K562 (cell line): ENCODE data around the gene BCAS1. TPM values are rescaled to one million over a fixed set of nuclear protein-coding genes. Genes with fewer than 3 reads are reported as not detected.

ENCODE experiments used
- ATAC-seq: fragments of 200-7000 bp; cut with Tn5 transposase; 3 replicates; pipeline ENCODE4 v1.9.1; 2020; ENCODE audit warnings: moderate library complexity
- BruUV-seq: library from RNA; stranded (reverse); fragments of 400-500 nt; replicated peaks from 2 replicates; lab custom pipeline; 2021; lab: Mats Ljungman, UMichigan
- CTCF ChIA-PET: fragments of 300-600 bp; formaldehyde crosslinking; extraction: SDS; loops from one replicate; lab custom pipeline; 2021; ENCODE audit warnings: low intra/inter-chr PET ratio; lab: Yijun Ruan, JAX
- POLR2A ChIA-PET: fragments of 300-600, 350-650 bp; sonication (Branson Sonifier 250); formaldehyde crosslinking; extraction: SDS; loops from one replicate; lab custom pipeline; 2021; ENCODE audit warnings: antibody characterized with exemption, inconsistent platforms; lab: Yijun Ruan, JAX
- DNase-seq, 4 experiments: peaks; one replicate each; pipeline versions ENCODE4 v3.0.0 to v3.0.0-alpha.2; 2011 to 2018; ENCODE audit warnings: low spot score in 3 of 4, mixed read lengths in 3 of 4; ENCODE audit errors: extremely low read depth in 1 of 4
- FAIRE-seq: peaks from 2 replicates; lab custom pipeline; 2011; peaks lifted over from hg19 to GRCh38; lab: Jason Lieb, UNC
- H2AFZ ChIP-seq: 2 replicates; pipeline ENCODE4 v1.6.0; 2011; ENCODE audit warnings: low read depth, low read length, control low read depth, inconsistent platforms
- H3K27ac ChIP-seq: fragments of 200-600 bp; 3 replicates; pipeline ENCODE4 v1.8.0; 2011; ENCODE audit warnings: low read depth, mild to moderate bottlenecking, control low read depth, inconsistent platforms, low read length, moderate library complexity, mixed read lengths; ENCODE audit errors: extremely low read depth
- H3K27me3 ChIP-seq, 2 experiments: fragments of 300-600 bp in 1 of 2; 2 replicates in 1 of 2; 3 replicates in 1 of 2; pipeline versions ENCODE4 v1.6.0 to v1.8.0; 2011; ENCODE audit warnings: inconsistent platforms in 2 of 2, low read length in 2 of 2, mild to moderate bottlenecking in 1 of 2, mixed read lengths in 1 of 2, moderate library complexity in 1 of 2; ENCODE audit not compliant: control insufficient read depth in 2 of 2, insufficient read depth in 2 of 2
- H3K36me3 ChIP-seq: fragments of 300-600 bp; 3 replicates; pipeline ENCODE4 v1.8.0; 2011; ENCODE audit warnings: mild to moderate bottlenecking, low read length, inconsistent platforms; ENCODE audit not compliant: control insufficient read depth, insufficient read depth
- H3K4me1 ChIP-seq, 2 experiments: fragments of 200-600 bp in 1 of 2; replicated peaks in 1 of 2; 2 replicates in 1 of 2; 3 replicates in 1 of 2; pipeline versions ENCODE4 v1.5.1 to v1.8.0; 2011; ENCODE audit warnings: inconsistent platforms in 2 of 2, low read length in 2 of 2, mild to moderate bottlenecking in 1 of 2, mixed read lengths in 1 of 2, moderate library complexity in 1 of 2; ENCODE audit not compliant: control insufficient read depth in 2 of 2, insufficient read depth in 2 of 2
- H3K4me2 ChIP-seq: 2 replicates; pipeline ENCODE4 v1.6.1; 2011; ENCODE audit warnings: low read length, control low read depth, inconsistent platforms, mixed read lengths; ENCODE audit not compliant: insufficient read depth
- H3K4me3 ChIP-seq: fragments of 200-600 bp; sonication (generic), shearing (Covaris generic); 2 replicates; pipeline ENCODE4 v1.5.1; 2016; ENCODE audit warnings: control low read depth, inconsistent platforms
- H3K79me2 ChIP-seq: fragments of 200-600 bp; 3 replicates; pipeline ENCODE4 v1.8.0; 2011; ENCODE audit warnings: low read length, inconsistent platforms; ENCODE audit not compliant: control insufficient read depth, insufficient read depth
- H3K9ac ChIP-seq, 2 experiments: 2 replicates each; pipeline versions ENCODE4 v1.6.0 to v1.6.1; 2011; ENCODE audit warnings: low read depth in 2 of 2, low read length in 2 of 2, control low read depth in 1 of 2, inconsistent platforms in 1 of 2, mild to moderate bottlenecking in 1 of 2, mixed read lengths in 1 of 2; ENCODE audit not compliant: insufficient read depth in 1 of 2
- H3K9me1 ChIP-seq: one replicate; pipeline ENCODE4 v1.6.0; 2011; ENCODE audit warnings: inconsistent platforms, mild to moderate bottlenecking, low read length, moderate library complexity; ENCODE audit not compliant: control insufficient read depth, insufficient read depth
- H3K9me3 ChIP-seq: replicated peaks from 2 replicates; pipeline ENCODE4 v1.5.1; 2011; ENCODE audit warnings: low read depth, low read length, inconsistent platforms; ENCODE audit not compliant: control insufficient read depth, insufficient read depth
- H4K20me1 ChIP-seq: replicated peaks from 2 replicates; pipeline ENCODE4 v1.6.1; 2011; ENCODE audit warnings: low read length, inconsistent platforms, mixed read lengths; ENCODE audit not compliant: control insufficient read depth, insufficient read depth
- ADNP ChIP-seq: fragments of 200-800 bp; sonication (Bioruptor generic); IDR thresholded peaks from 2 replicates; pipeline ENCODE4 v1.6.1; 2016; ENCODE audit warnings: missing genetic modification characterization, missing compliant biosample characterization
- ARNT ChIP-seq, 2 experiments: fragments of 450-650 bp; IDR thresholded peaks; 2 replicates each; pipeline ENCODE4 v1.6.1; 2016; ENCODE audit warnings: mild to moderate bottlenecking in 1 of 2
- BCOR ChIP-seq: fragments of 450-650 bp; IDR thresholded peaks from 2 replicates; pipeline ENCODE4 v1.6.1; 2016
- CBFA2T2 ChIP-seq: fragments of 450-650 bp; conservative IDR thresholded peaks from 2 replicates; pipeline ENCODE4 v1.6.1; 2017; ENCODE audit warnings: mild to moderate bottlenecking
- CBFA2T3 ChIP-seq: fragments of 450-650 bp; IDR thresholded peaks from 2 replicates; pipeline ENCODE4 v1.6.1; 2017
- CBX3 ChIP-seq, 2 experiments: IDR thresholded peaks; 1 replicate in 1 of 2; 2 replicates in 1 of 2; pipeline ENCODE4 v1.6.1; 2012; ENCODE audit warnings: inconsistent platforms in 2 of 2, low read length in 2 of 2, borderline replicate concordance in 1 of 2, control low read depth in 1 of 2
- CHD4 ChIP-seq: fragments of 200-600 bp; sonication (generic); IDR thresholded peaks from 3 replicates; pipeline ENCODE4 v1.6.1; 2012; ENCODE audit warnings: low read depth, mild to moderate bottlenecking, mixed read lengths, low read length, inconsistent platforms; ENCODE audit not compliant: insufficient read depth, insufficient replicate concordance, poor library complexity, severe bottlenecking
- DNMT1 ChIP-seq: fragments of 450-650 bp; IDR thresholded peaks from 2 replicates; pipeline ENCODE4 v1.6.1; 2016; ENCODE audit warnings: antibody characterized with exemption, mild to moderate bottlenecking
- KDM1A ChIP-seq, 2 experiments: fragments of 450-650 bp; IDR thresholded peaks; 2 replicates each; pipeline ENCODE4 v1.6.1; 2016; ENCODE audit warnings: mild to moderate bottlenecking in 2 of 2
- RBM25 ChIP-seq: fragments of 200-400 bp; formaldehyde crosslinking; IDR thresholded peaks from 2 replicates; pipeline ENCODE4 v1.6.1; 2018; ENCODE audit warnings: low read length, low read depth, moderate library complexity; ENCODE audit not compliant: severe bottlenecking
- RCOR1 ChIP-seq, 2 experiments: IDR thresholded peaks; 2 replicates each; pipeline ENCODE4 v1.6.1; 2012; ENCODE audit warnings: low read depth in 2 of 2, low read length in 2 of 2, borderline replicate concordance in 1 of 2, improper control_type of control experiment in 1 of 2
- TAF15 ChIP-seq: fragments of 200-400 bp; formaldehyde crosslinking; IDR thresholded peaks from 2 replicates; pipeline ENCODE4 v1.6.1; 2017; ENCODE audit warnings: mild to moderate bottlenecking, low read depth, low read length, moderate library complexity
- TAL1 ChIP-seq: fragments of 450-650 bp; IDR thresholded peaks from 2 replicates; pipeline ENCODE4 v1.6.1; 2016; ENCODE audit warnings: mild to moderate bottlenecking
- TEAD4 ChIP-seq, 2 experiments: sonication (generic) in 1 of 2; formaldehyde crosslinking in 1 of 2; IDR thresholded peaks; 2 replicates each; pipeline versions ENCODE4 v1.6.1 to v1.8.0; 2012 to 2022; ENCODE audit warnings: borderline replicate concordance in 1 of 2, inconsistent platforms in 1 of 2, low read length in 1 of 2, mild to moderate bottlenecking in 1 of 2, missing genetic modification reagents in 1 of 2
- WHSC1 ChIP-seq: IDR thresholded peaks from one replicate; pipeline ENCODE4 v1.6.1; 2012; ENCODE audit warnings: low read length, control low read depth, inconsistent platforms
- ZFP36 ChIP-seq: fragments of 150-350 bp; IDR thresholded peaks from 2 replicates; pipeline ENCODE4 v1.6.1; 2018; ENCODE audit warnings: low read length, low read depth; ENCODE audit not compliant: partially characterized antibody
- WGBS: fragments of 100-300 bp; shearing (Covaris generic); methylation state at CpG from one replicate; pipeline ENCODE4 v1.1.6; 2016; ENCODE audit warnings: low coverage, mixed read lengths; ENCODE audit not compliant: insufficient coverage; ENCODE audit errors: missing lambda C conversion rate; 5-methylcytosine and 5-hydroxymethylcytosine counted together
- in situ Hi-C: fragments of 300-500 bp; cut with MboI; formaldehyde crosslinking; loops from 4 replicates; pipeline ENCODE4 v1.15.0; 2018; ENCODE audit warnings: inconsistent platforms, mixed read lengths
- intact Hi-C: fragments of 100-400 bp; cut with micrococcal nuclease; formaldehyde crosslinking; loops from 2 replicates; pipeline ENCODE4 v1.14.2; 2022
- polyA plus RNA-seq, 8 experiments: library from polyadenylated mRNA; depleted of rRNA in 4 of 8; stranded (reverse) in 5 of 8; unstranded in 3 of 8; fragments of >200 nt; fragmentation: Nextera tagmentation in 2 of 8; fragmentation: Illumina TruSeq in 1 of 8; extraction: Ambion mirVana in 2 of 8; extraction: Trizol in 1 of 8; gene quantifications; 2 replicates each; pipeline versions ENCODE4 v1.2.1 to v1.2.3, GENCODE V29; 2011 to 2014; ENCODE audit warnings: inconsistent platforms in 1 of 8, missing spikeins in 1 of 8
- total RNA-seq, 7 experiments: library from RNA; depleted of rRNA in 6 of 7; stranded (reverse); fragments of >200 nt in 6 of 7; fragmentation: Illumina TruSeq in 2 of 7; extraction: Trizol in 2 of 7; gene quantifications; 2 replicates each; pipeline versions ENCODE4 v1.2.1 to v1.2.3, GENCODE V29; 2011 to 2021; ENCODE audit warnings: low replicate concordance in 1 of 7
- TF ChIP-seq, protein P1 (sequence below), 3 experiments: fragments of 200-800 bp in 1 of 3; fragments of 250-450 bp in 1 of 3; fragments of 450-650 bp in 1 of 3; sonication (Bioruptor Pico) in 1 of 3; sonication (Bioruptor generic) in 1 of 3; formaldehyde crosslinking in 1 of 3; IDR thresholded peaks; 2 replicates each; pipeline versions ENCODE4 v1.6.1 to v1.8.0; 2016 to 2022; ENCODE audit warnings: mild to moderate bottlenecking in 2 of 3, missing genetic modification characterization in 2 of 3, missing compliant biosample characterization in 1 of 3, moderate library complexity in 1 of 3

Gene BCAS1
- total and polyA plus RNA-seq, 9 of the 15 experiments (the other 6 are each of a cell fraction or from before 2014, with no cell fraction given): 0.18 to 2.3 (median 0.93) TPM

DNA sequence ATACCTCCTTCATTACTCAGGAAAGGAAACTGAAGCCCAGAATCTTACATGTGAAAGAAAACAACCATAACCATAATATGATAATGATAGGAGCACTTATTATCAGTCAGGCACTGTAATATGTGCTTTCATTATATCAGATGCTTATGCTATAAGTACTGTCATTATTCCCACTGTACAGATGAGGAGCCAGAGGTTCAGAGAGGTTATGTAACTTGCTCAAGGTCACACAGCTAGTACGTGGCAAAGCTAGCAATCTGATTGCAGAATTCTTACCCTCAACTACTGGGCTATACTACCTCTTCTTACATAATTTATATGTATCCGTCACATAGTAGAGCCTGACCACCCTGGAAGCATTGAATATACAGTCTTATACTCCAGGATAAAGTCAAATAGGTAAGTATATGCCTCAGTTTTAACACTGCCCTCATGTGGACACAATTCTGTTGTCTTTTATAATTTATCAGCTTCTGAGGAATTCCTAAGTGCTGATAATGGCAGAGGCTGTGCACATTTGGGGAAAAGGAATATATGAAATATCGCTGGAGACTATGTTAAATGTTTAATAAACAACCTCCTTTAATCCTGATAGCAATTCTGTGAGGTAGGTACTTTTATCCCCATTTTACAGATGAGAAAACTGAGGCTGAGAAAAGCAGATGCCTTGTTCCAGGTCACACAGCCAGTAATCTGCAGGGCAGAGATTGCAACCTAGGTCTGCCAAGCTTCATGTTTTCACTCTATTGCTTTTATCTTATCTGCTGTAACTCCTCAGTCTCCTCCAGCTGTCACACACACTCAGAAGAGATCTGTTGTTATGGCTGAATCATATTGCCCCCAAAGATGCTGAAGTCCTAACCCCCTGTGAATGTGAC lies 13.4 kb downstream of the BCAS1 start:
- POLR2A ChIA-PET: interaction anchor here (1.5 kb wide), 1 partner anchor 10 kb away, joined by 3 read pairs; no protein-coding TSS in a partner anchor
- CTCF ChIA-PET: interaction anchor here (0.6 to 0.7 kb wide), 2 partner anchors 162 to 443 kb away, joined by 3 read pairs; no protein-coding TSS in a partner anchor
- 32% methylated on average over 3 of the region's 3 CpGs for WGBS
- no peaks in the 10 kb centered on the region for H3K36me3 ChIP-seq
- H3K9me3 ChIP-seq: no peaks in the 10 kb centered on the region; the same call in 1 of the 2 replicates
- no peak overlapping the region for H3K27ac ChIP-seq
- H3K4me3 ChIP-seq: no peak overlapping the region
- no peak for ATAC-seq
- H3K27me3 ChIP-seq: no peaks in the 10 kb centered on the region
- H4K20me1 ChIP-seq: no peaks in the 10 kb centered on the region
- FAIRE-seq: no peak
- H2AFZ ChIP-seq: no peak overlapping the region
- no peak overlapping the region for H3K9ac ChIP-seq
- H3K4me1 ChIP-seq: peaks cover 2% of the 10 kb centered on the region in 2 experiments; a peak in 1 of 5 replicates
- DNase-seq: no peak
- BruUV-seq: no TSS peak
- in situ Hi-C loops: no loop called here
- TF ChIP-seq KDM1A (IDR thresholded peaks at IDR 0.05) (peak; percentile 50 to 60; a peak in 3 of 4 replicates), CBFA2T2 (peak; percentile 42), WHSC1 (no peak), RCOR1 (IDR thresholded peaks at IDR 0.05; ENCODE audit: borderline replicate concordance in 1 of 2, low read depth in 2 of 2, low read length in 2 of 2) (peak in 1 of 2 experiments; percentile 60; a peak in 1 of 4 replicates), CBX3 (IDR thresholded peaks at IDR 0.05; ENCODE audit: borderline replicate concordance in 1 of 2, low read length in 2 of 2) (0 out of 3 replicates have a peak, but pooled peaks of 1 of the 2 experiments have one; percentile 35), BCOR (peak; percentile 69), ADNP (tag) (peak; percentile 89), CHD4 (peak; percentile 33), ZFP36 (peak; percentile 37), CBFA2T3 (peak; percentile 58), TEAD4 (IDR thresholded peaks at IDR 0.05; ENCODE audit: low read length) (peak; percentile 16; the same call in 1 of the 2 replicates), TEAD4 (CRISPR knock-in tag; IDR thresholded peaks at IDR 0.05; ENCODE audit: borderline replicate concordance) (no peak), ARNT (IDR thresholded peaks at IDR 0.05) (no peak), TAL1 (peak; percentile 13; the same call in 1 of the 2 replicates), RBM25 (peak; percentile 94), DNMT1 (no peak), TAF15 (no peak)
- TF ChIP-seq, protein P1, sequence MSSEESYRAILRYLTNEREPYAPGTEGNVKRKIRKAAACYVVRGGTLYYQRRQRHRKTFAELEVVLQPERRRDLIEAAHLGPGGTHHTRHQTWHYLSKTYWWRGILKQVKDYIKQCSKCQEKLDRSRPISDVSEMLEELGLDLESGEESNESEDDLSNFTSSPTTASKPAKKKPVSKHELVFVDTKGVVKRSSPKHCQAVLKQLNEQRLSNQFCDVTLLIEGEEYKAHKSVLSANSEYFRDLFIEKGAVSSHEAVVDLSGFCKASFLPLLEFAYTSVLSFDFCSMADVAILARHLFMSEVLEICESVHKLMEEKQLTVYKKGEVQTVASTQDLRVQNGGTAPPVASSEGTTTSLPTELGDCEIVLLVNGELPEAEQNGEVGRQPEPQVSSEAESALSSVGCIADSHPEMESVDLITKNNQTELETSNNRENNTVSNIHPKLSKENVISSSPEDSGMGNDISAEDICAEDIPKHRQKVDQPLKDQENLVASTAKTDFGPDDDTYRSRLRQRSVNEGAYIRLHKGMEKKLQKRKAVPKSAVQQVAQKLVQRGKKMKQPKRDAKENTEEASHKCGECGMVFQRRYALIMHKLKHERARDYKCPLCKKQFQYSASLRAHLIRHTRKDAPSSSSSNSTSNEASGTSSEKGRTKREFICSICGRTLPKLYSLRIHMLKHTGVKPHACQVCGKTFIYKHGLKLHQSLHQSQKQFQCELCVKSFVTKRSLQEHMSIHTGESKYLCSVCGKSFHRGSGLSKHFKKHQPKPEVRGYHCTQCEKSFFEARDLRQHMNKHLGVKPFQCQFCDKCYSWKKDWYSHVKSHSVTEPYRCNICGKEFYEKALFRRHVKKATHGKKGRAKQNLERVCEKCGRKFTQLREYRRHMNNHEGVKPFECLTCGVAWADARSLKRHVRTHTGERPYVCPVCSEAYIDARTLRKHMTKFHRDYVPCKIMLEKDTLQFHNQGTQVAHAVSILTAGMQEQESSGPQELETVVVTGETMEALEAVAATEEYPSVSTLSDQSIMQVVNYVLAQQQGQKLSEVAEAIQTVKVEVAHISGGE (CRISPR knock-in tag; IDR thresholded peaks at IDR 0.05): peak in 1 of 3 experiments; percentile 76; a peak in 1 of 6 replicates
- H3K79me2 ChIP-seq: no peaks in the 10 kb centered on the region
- H3K4me2 ChIP-seq: no peak overlapping the region
- intact Hi-C loops: no loop called here
- H3K9me1 ChIP-seq: no peaks in the 10 kb centered on the region
